Nephron (organoid): ENCODE data around the gene TAF5.

ENCODE experiments used
- H3K27ac Mint-ChIP-seq, 3 experiments: 2 replicates each; pipeline ENCODE4 v1.8.0; 2020; ENCODE audit warnings: mixed read lengths in 3 of 3, mild to moderate bottlenecking in 2 of 3, moderate library complexity in 1 of 3
- H3K27me3 Mint-ChIP-seq: 2 replicates; pipeline ENCODE4 v1.8.0; 2021; ENCODE audit warnings: low read depth, mild to moderate bottlenecking, moderate library complexity, mixed read lengths
- H3K36me3 Mint-ChIP-seq: 2 replicates; pipeline ENCODE4 v1.8.0; 2020; ENCODE audit warnings: low read depth, mixed read lengths
- H3K4me1 Mint-ChIP-seq: 2 replicates; pipeline ENCODE4 v1.8.0; 2020; ENCODE audit warnings: mixed read lengths
- H3K4me3 Mint-ChIP-seq, 3 experiments: 2 replicates each; pipeline ENCODE4 v1.8.0; 2020; ENCODE audit warnings: mild to moderate bottlenecking in 3 of 3, mixed read lengths in 3 of 3, moderate library complexity in 2 of 3
- H3K9me3 Mint-ChIP-seq: 2 replicates; pipeline ENCODE4 v1.8.0; 2020; ENCODE audit warnings: mixed read lengths
- CTCF ChIP-seq, 3 experiments: fragments of 200-600 bp; sonication (generic); IDR thresholded peaks; one replicate each; pipeline ENCODE4 v1.5.0; 2021; ENCODE audit warnings: antibody characterized with exemption in 3 of 3; ENCODE audit not compliant: unreplicated experiment in 3 of 3

TAF5 gene

GRCh38 chr10:103367782-103368518 is at the start of gene TAF5:
TSS of gene TAF5 (plus strand) at chr10:103367976. CDS start at chr10:103367990, 14 bp downstream.
- peak within 1 kb of the TSS; percentile 90 to 95 (median 92) for H3K4me3 Mint-ChIP-seq
- H3K27me3 Mint-ChIP-seq = no peaks in the 10 kb centered on the region
- H3K4me1 Mint-ChIP-seq = peaks cover 10% of the 10 kb centered on the region
- H3K9me3 Mint-ChIP-seq = no peaks in the 10 kb centered on the region
- TF ChIP-seq CTCF (IDR thresholded peaks at IDR 0.05; ENCODE audit: unreplicated experiment in 3 of 3) = no peak
- H3K36me3 Mint-ChIP-seq = no peaks in the 10 kb centered on the region
- H3K27ac Mint-ChIP-seq = peak within 1 kb of the TSS; percentile 72 to 94 (median 81)

DNA sequence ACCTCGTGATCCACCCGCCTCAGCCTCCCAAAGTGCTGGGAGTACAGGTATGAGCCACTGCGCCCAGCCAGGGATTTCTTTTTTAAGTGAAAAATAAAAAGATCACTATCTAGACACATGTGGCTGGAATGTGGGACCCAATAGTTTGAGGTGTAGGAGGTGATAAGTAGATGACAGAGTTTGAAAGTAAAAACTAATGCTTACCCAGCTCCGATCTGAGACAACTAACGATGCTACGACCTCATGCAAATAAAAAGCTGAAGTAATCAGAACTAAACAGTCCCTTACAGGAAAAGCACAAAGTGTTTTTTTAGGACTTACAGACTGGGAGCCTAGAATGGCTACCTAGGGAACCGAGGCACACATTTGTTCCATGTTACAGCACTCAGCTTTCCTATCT is 39.9 kb upstream of the TAF5 start:
- H3K27me3 Mint-ChIP-seq = no peaks in the 10 kb centered on the region
- no peak for TF ChIP-seq CTCF (IDR thresholded peaks at IDR 0.05; ENCODE audit: unreplicated experiment in 3 of 3)

GRCh38 chr10:103333934-103334520 is 33.7 kb upstream of the TAF5 start:
- Mint-ChIP-seq H3K36me3 (peaks cover 38% of the 10 kb centered on the region), H3K27ac (no peak overlapping the region), H3K4me1 (no peaks in the 10 kb centered on the region), H3K27me3 (no peaks in the 10 kb centered on the region), H3K4me3 (no peak overlapping the region), H3K9me3 (no peaks in the 10 kb centered on the region)
- TF ChIP-seq CTCF (IDR thresholded peaks at IDR 0.05; ENCODE audit: unreplicated experiment in 3 of 3) = peak; percentile 56 to 68 (median 68)

More for the DNA sequence above, 39.9 kb upstream of the TAF5 start:
- Mint-ChIP-seq H3K27ac (no peak overlapping the region), H3K4me1 (no peaks in the 10 kb centered on the region), H3K36me3 (peaks cover 45% of the 10 kb centered on the region), H3K4me3 (no peak overlapping the region), H3K9me3 (no peaks in the 10 kb centered on the region)

DNA sequence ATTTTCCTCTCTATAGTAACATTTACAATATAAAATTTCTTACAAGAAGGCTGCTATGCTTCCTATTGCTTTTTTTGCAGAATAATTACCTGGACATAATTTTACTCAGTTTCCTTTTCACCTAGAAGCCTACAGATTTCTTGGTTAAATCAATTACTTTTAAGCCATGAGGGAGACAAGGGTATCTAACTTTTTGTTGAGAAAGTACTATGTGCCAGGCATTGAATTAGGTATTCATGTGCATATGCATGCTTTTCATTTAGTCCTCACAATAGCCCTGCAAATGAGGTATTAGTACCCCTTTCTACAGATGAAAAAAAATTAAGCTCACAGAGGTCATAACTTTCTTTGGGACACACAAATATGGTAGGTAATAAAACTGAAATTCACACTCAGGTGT is 33.2 kb upstream of the TAF5 start:
- TF ChIP-seq CTCF (IDR thresholded peaks at IDR 0.05; ENCODE audit: unreplicated experiment in 3 of 3) = no peak
- Mint-ChIP-seq H3K4me3 (no peak overlapping the region), H3K36me3 (peaks cover 41% of the 10 kb centered on the region), H3K9me3 (no peaks in the 10 kb centered on the region), H3K27me3 (no peaks in the 10 kb centered on the region), H3K27ac (no peak overlapping the region), H3K4me1 (no peaks in the 10 kb centered on the region)

DNA sequence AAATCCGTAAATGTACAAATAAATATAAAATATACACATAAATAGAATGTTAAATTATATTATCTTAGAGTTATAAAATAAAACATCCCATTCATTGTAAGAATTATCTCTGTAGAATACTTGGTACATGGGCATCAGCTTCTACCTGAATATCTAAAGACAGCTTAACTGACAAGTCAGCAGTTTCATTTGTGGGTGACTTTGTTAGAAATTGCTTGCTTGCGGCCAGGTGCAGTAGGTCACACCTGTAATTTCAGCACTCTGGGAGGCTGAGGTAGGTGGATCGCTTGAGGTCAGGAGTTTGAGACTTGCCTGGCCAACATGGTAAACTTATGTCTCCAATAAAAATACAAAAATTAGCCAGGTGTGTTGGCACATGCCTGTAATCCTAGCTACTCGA is 31.4 kb upstream of the TAF5 start:
- H3K27me3 Mint-ChIP-seq = no peaks in the 10 kb centered on the region
- TF ChIP-seq CTCF (IDR thresholded peaks at IDR 0.05; ENCODE audit: unreplicated experiment in 3 of 3) = no peak
- H3K4me1 Mint-ChIP-seq = no peaks in the 10 kb centered on the region
- peaks cover 36% of the 10 kb centered on the region for H3K36me3 Mint-ChIP-seq
- H3K4me3 Mint-ChIP-seq = no peak overlapping the region
- no peaks in the 10 kb centered on the region for H3K9me3 Mint-ChIP-seq
- H3K27ac Mint-ChIP-seq = no peak overlapping the region

DNA sequence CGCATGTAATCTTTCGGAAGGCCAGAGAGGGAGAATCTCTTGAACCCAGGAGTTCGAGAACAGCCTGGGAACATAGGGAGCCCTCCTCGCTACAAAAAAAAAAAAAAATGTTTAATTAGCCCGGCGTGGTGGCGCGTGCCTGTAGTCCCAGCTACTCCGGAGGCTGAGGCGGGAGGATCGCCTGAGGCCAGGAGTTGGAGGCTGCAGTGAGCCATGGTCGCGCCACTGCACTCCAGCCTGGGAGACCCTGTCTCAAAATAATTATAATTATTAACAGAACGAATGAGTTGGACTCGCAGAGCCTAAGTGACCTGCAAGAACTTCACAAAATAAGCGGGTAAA is 17.6 kb upstream of the TAF5 start:
- no peaks in the 10 kb centered on the region for H3K27me3 Mint-ChIP-seq
- H3K36me3 Mint-ChIP-seq = peaks cover 8% of the 10 kb centered on the region

More for the DNA sequence above, 17.6 kb upstream of the TAF5 start:
- Mint-ChIP-seq H3K4me3 (peak overlapping the region; percentile 87 to 95 (median 94)), H3K27ac (peak overlapping the region in 2 of 3 experiments; percentile 69 to 98), H3K9me3 (no peaks in the 10 kb centered on the region), H3K4me1 (peaks cover 4% of the 10 kb centered on the region)
- no peak for TF ChIP-seq CTCF (IDR thresholded peaks at IDR 0.05; ENCODE audit: unreplicated experiment in 3 of 3)
